Mucosa of rectum (tissue), 2 donors: ENCODE results near the gene USP24.

Experiments used
- H3K27ac ChIP-seq, 2 donors: one replicate each; pipeline ENCODE4 v1.7.0; 2013; ENCODE audit warnings: inconsistent platforms in 2 of 2, low read depth in 2 of 2, low read length in 2 of 2
- H3K27me3 ChIP-seq, 2 donors: one replicate each; pipeline ENCODE4 v1.7.0; 2013; ENCODE audit warnings: low read length in 2 of 2; ENCODE audit not compliant: control insufficient read depth in 2 of 2, insufficient read depth in 2 of 2
- H3K36me3 ChIP-seq, 2 donors: one replicate each; pipeline ENCODE4 v1.7.0; 2013; ENCODE audit warnings: low read length in 2 of 2; ENCODE audit not compliant: control insufficient read depth in 2 of 2, insufficient read depth in 2 of 2
- H3K4me1 ChIP-seq, 2 donors: one replicate each; pipeline ENCODE4 v1.7.0; 2013; ENCODE audit warnings: low read length in 2 of 2, mild to moderate bottlenecking in 1 of 2; ENCODE audit not compliant: control insufficient read depth in 2 of 2, insufficient read depth in 2 of 2
- H3K4me3 ChIP-seq, 2 donors: one replicate each; pipeline ENCODE4 v1.7.0; 2013; ENCODE audit warnings: low read length in 2 of 2
- H3K9ac ChIP-seq, 2 donors: one replicate each; pipeline ENCODE4 v1.7.0; 2013; ENCODE audit warnings: low read length in 2 of 2, low read depth in 1 of 2, mild to moderate bottlenecking in 1 of 2
- H3K9me3 ChIP-seq, 2 donors: one replicate each; pipeline ENCODE4 v1.7.0; 2013; ENCODE audit warnings: low read length in 2 of 2; ENCODE audit not compliant: control insufficient read depth in 2 of 2
- donor health status: healthy.
- donor health status: Normal muscosa, but diverticular disease.

USP24 gene

DNA sequence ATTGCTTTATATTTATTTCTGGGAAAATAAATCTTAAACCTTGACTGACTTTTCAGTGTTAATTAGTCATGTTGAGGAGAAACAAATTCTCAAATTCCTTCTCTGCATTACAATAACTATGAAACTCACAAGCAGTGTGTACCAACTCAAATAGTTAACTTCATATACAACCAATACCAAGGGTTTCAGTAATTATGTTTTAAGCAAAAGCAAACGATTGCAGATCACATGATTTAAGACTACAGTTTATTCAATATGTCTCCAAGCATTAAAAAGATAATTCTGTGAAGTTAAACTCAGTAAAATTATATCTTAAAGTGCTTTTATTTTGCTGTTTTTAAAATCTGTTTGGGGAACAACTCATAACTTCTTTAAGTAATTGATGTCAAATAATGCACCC, 147.2 kb downstream of the USP24 start:
- Histone ChIP-seq H3K27me3 (no peaks in the 10 kb centered on the region), H3K4me1 (no peaks in the 10 kb centered on the region), H3K9me3 (no peaks in the 10 kb centered on the region), H3K36me3 (peaks cover 54 to 61% of the 10 kb centered on the region in 2 donors), H3K27ac (no peak overlapping the region), H3K9ac (no peak overlapping the region), H3K4me3 (no peak overlapping the region)

GRCh38 chr1:55067022-55067778, 148.0 kb downstream of the USP24 start:
- Histone ChIP-seq H3K9me3 (no peaks in the 10 kb centered on the region), H3K4me3 (no peak overlapping the region), H3K4me1 (no peaks in the 10 kb centered on the region), H3K9ac (no peak overlapping the region), H3K27ac (no peak overlapping the region), H3K27me3 (no peaks in the 10 kb centered on the region), H3K36me3 (peaks cover 47 to 54% of the 10 kb centered on the region in 2 donors)

DNA sequence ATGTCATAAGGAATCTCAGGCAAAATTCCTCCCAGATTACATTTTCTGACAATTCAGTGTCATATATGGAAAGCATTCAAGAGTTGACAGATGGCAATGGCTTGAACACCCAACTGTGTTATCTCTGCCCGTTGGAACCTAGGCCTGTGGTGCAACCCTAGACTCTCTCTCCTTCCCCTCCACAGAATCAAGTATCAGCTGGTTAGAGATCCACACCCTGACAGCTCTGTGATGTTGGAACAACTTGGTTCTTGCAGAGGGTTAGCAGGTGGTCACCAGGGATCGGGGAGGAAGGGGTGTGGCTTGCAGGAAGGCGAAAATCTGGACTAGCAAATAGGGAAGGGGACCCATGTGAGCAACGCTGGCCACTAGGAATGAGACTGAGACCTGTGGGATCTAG, 149.5 kb downstream of the USP24 start:
- no peaks in the 10 kb centered on the region for H3K9me3 ChIP-seq
- no peaks in the 10 kb centered on the region for H3K4me1 ChIP-seq
- no peak overlapping the region for H3K27ac ChIP-seq
- H3K9ac ChIP-seq = no peak overlapping the region
- H3K27me3 ChIP-seq = no peaks in the 10 kb centered on the region
- peaks cover 32 to 38% of the 10 kb centered on the region in 2 donors for H3K36me3 ChIP-seq
- H3K4me3 ChIP-seq = no peak overlapping the region

- no peak overlapping the region for H3K27ac ChIP-seq
- H3K36me3 ChIP-seq = peaks cover 25 to 30% of the 10 kb centered on the region in 2 donors
- no peaks in the 10 kb centered on the region for H3K4me1 ChIP-seq
- no peak overlapping the region for H3K9ac ChIP-seq
- no peaks in the 10 kb centered on the region for H3K27me3 ChIP-seq
- H3K9me3 ChIP-seq = no peaks in the 10 kb centered on the region
- H3K4me3 ChIP-seq = no peak overlapping the region
Measured at GRCh38 chr1:55064861-55065263, 150.3 kb downstream of the USP24 start.

GRCh38 chr1:55064071-55064581, 151.0 kb downstream of the USP24 start:
- Histone ChIP-seq H3K27ac (no peak overlapping the region), H3K27me3 (peaks cover 0 to 2% of the 10 kb centered on the region in 2 donors), H3K9ac (no peak overlapping the region), H3K36me3 (peaks cover 21 to 27% of the 10 kb centered on the region in 2 donors), H3K4me3 (no peak overlapping the region), H3K4me1 (no peaks in the 10 kb centered on the region), H3K9me3 (no peaks in the 10 kb centered on the region)

DNA sequence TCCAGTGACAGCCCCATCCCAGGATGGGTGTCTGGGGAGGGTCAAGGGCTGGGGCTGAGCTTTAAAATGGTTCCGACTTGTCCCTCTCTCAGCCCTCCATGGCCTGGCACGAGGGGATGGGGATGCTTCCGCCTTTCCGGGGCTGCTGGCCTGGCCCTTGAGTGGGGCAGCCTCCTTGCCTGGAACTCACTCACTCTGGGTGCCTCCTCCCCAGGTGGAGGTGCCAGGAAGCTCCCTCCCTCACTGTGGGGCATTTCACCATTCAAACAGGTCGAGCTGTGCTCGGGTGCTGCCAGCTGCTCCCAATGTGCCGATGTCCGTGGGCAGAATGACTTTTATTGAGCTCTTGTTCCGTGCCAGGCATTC, 151.6 kb downstream of the USP24 start:
- H3K36me3 ChIP-seq = peaks cover 15 to 22% of the 10 kb centered on the region in 2 donors
- no peak overlapping the region for H3K9ac ChIP-seq
- no peaks in the 10 kb centered on the region for H3K9me3 ChIP-seq
- H3K27me3 ChIP-seq = peaks cover 0 to 2% of the 10 kb centered on the region in 2 donors
- no peak overlapping the region for H3K4me3 ChIP-seq
- no peak overlapping the region for H3K27ac ChIP-seq
- no peaks in the 10 kb centered on the region for H3K4me1 ChIP-seq

DNA sequence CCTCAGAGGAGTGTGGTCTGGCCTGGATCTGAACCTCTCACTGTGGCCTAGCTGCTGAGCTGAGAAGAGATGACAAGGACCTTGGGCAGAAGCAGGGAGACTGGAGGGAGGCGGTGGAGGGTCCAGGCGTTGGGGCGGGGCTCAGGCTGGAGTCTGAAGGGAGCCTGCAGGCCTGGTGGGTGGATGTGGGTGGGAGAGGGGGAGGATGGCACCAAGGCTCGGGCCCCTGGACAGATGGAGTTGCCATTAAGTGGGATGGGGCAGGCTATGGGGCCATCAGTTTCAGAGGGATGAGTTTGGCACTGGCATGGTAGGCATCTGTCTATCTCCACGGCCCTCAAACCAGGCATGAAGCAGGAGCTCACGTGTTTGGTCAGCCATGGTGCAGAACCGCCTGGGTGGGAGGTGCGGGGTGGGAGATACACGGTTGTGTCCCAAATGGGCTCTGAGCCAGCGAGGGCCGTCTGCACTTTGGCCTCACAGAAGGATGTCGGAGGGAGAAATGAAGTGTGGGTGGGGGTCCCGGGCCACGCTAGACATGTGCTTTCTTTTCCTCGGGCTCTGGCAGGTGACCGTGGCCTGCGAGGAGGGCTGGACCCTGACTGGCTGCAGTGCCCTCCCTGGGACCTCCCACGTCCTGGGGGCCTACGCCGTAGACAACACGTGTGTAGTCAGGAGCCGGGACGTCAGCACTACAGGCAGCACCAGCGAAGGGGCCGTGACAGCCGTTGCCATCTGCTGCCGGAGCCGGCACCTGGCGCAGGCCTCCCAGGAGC, 152.2 kb downstream of the USP24 start:
- Histone ChIP-seq H3K36me3 (peaks cover 15 to 17% of the 10 kb centered on the region in 2 donors), H3K4me1 (no peaks in the 10 kb centered on the region)

DNA sequence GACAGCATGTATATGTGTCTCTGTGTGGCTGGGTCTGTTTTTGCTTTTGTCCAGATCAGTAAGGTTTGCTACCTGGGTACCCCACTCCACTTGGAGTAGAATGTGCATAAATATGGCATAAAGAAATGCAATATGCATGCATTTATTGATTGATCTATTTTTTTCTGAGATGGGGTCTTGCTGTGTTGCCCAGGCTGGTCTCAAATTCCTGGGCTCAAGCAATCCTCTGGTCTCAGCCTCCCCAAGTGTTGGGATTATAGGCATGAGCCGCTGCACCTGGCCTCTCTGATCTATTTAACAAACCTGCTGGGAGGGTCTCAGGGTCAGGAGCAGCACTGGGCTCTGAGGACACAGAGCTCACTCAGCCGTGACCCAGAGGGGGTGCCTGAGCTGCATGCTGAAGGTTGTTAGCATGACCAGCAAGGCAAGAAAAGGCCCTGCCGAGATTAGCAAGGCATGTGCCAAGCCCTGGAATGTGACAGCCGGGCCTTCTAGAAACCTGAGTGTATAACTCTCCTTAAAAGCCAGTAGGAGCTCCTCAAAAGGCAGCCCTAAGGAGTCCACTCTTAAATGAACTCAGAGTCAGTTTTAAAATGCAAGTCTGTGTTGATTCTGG, 153.3 kb downstream of the USP24 start:
- no peaks in the 10 kb centered on the region for H3K4me1 ChIP-seq
- H3K9ac ChIP-seq = no peak overlapping the region
- H3K36me3 ChIP-seq = peaks cover 7 to 11% of the 10 kb centered on the region in 2 donors
- H3K27ac ChIP-seq = no peak overlapping the region
- peaks cover 0 to 2% of the 10 kb centered on the region in 2 donors for H3K27me3 ChIP-seq
- no peak overlapping the region for H3K4me3 ChIP-seq
- no peaks in the 10 kb centered on the region for H3K9me3 ChIP-seq

More for the DNA sequence above, 152.2 kb downstream of the USP24 start:
- Histone ChIP-seq H3K4me3 (no peak overlapping the region), H3K27me3 (peaks cover 0 to 2% of the 10 kb centered on the region in 2 donors), H3K27ac (no peak overlapping the region), H3K9ac (no peak overlapping the region), H3K9me3 (no peaks in the 10 kb centered on the region)

GRCh38 chr1:55061000-55061705, 154.0 kb downstream of the USP24 start:
- no peak overlapping the region for H3K9ac ChIP-seq
- H3K9me3 ChIP-seq = no peaks in the 10 kb centered on the region
- H3K4me3 ChIP-seq = no peak overlapping the region
- H3K27ac ChIP-seq = no peak overlapping the region
- H3K4me1 ChIP-seq = no peaks in the 10 kb centered on the region
- peaks cover 0 to 2% of the 10 kb centered on the region in 2 donors for H3K27me3 ChIP-seq
- peaks cover 5 to 8% of the 10 kb centered on the region in 2 donors for H3K36me3 ChIP-seq
